ENCODE results near the gene ZNF420. TPM values are rescaled to one million over a fixed set of nuclear protein-coding genes. Genes with fewer than 3 reads are reported as not detected.
"Not testable (repeated sequence)": the region's sequence is repeated elsewhere in the genome, so short reads cannot be mapped to it uniquely, and the experiment has no call there.

Gene ZNF420
- total RNA-seq, 1 experiment from 2014 or later: 12.3 TPM

GRCh38 chr19:37098570-37098969, 20.3 kb downstream of the ZNF420 start:
- ChIA-PET CTCF (no interaction called here), POLR2A (no interaction called here)
- H3K27ac Mint-ChIP-seq: no peak overlapping the region
- H3K9me3 Mint-ChIP-seq: peaks cover 64% of the 10 kb centered on the region
- DNase-seq (ENCODE audit: low spot score): no peak
- H3K4me1 Mint-ChIP-seq: no peaks in the 10 kb centered on the region
- H3K4me3 Mint-ChIP-seq: no peak overlapping the region
- peaks cover 77% of the 10 kb centered on the region for H3K36me3 Mint-ChIP-seq
- no peaks in the 10 kb centered on the region for H3K27me3 Mint-ChIP-seq (ENCODE audit: low read depth)
- ATAC-seq: no peak
- TF ChIP-seq ZNF219 (CRISPR knock-in tag; IDR thresholded peaks at IDR 0.05; ENCODE audit: borderline replicate concordance) (no peak), IRF2 (CRISPR knock-in tag; IDR thresholded peaks at IDR 0.05; ENCODE audit: borderline replicate concordance, low read depth) (no peak), ZBTB43 (CRISPR knock-in tag; IDR thresholded peaks at IDR 0.05) (no peak), ZNF423 (CRISPR knock-in tag; IDR thresholded peaks at IDR 0.05) (no peak), KAT7 (CRISPR knock-in tag; IDR thresholded peaks at IDR 0.05; ENCODE audit: borderline replicate concordance) (no peak), ZNF281 (CRISPR knock-in tag; IDR thresholded peaks at IDR 0.05) (no peak), CREB1 (CRISPR knock-in tag; IDR thresholded peaks at IDR 0.05) (no peak), MXD4 (CRISPR knock-in tag; IDR thresholded peaks at IDR 0.05; ENCODE audit: borderline replicate concordance) (no peak), NR2C2 (CRISPR knock-in tag; IDR thresholded peaks at IDR 0.05) (no peak), IRF1 (CRISPR knock-in tag; IDR thresholded peaks at IDR 0.05) (no peak), HMGXB4 (CRISPR knock-in tag; IDR thresholded peaks at IDR 0.05) (no peak), SMAD3 (CRISPR knock-in tag; IDR thresholded peaks at IDR 0.05; ENCODE audit: borderline replicate concordance) (no peak), NR1H2 (CRISPR knock-in tag; IDR thresholded peaks at IDR 0.05) (no peak), SOX15 (CRISPR knock-in tag; IDR thresholded peaks at IDR 0.05) (no peak), CDX4 (CRISPR knock-in tag; IDR thresholded peaks at IDR 0.05; ENCODE audit: borderline replicate concordance) (no peak)
- TF ChIP-seq, protein P1, sequence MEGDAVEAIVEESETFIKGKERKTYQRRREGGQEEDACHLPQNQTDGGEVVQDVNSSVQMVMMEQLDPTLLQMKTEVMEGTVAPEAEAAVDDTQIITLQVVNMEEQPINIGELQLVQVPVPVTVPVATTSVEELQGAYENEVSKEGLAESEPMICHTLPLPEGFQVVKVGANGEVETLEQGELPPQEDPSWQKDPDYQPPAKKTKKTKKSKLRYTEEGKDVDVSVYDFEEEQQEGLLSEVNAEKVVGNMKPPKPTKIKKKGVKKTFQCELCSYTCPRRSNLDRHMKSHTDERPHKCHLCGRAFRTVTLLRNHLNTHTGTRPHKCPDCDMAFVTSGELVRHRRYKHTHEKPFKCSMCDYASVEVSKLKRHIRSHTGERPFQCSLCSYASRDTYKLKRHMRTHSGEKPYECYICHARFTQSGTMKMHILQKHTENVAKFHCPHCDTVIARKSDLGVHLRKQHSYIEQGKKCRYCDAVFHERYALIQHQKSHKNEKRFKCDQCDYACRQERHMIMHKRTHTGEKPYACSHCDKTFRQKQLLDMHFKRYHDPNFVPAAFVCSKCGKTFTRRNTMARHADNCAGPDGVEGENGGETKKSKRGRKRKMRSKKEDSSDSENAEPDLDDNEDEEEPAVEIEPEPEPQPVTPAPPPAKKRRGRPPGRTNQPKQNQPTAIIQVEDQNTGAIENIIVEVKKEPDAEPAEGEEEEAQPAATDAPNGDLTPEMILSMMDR (IDR thresholded peaks at IDR 0.05): no peak
- TF ChIP-seq, protein P2, sequence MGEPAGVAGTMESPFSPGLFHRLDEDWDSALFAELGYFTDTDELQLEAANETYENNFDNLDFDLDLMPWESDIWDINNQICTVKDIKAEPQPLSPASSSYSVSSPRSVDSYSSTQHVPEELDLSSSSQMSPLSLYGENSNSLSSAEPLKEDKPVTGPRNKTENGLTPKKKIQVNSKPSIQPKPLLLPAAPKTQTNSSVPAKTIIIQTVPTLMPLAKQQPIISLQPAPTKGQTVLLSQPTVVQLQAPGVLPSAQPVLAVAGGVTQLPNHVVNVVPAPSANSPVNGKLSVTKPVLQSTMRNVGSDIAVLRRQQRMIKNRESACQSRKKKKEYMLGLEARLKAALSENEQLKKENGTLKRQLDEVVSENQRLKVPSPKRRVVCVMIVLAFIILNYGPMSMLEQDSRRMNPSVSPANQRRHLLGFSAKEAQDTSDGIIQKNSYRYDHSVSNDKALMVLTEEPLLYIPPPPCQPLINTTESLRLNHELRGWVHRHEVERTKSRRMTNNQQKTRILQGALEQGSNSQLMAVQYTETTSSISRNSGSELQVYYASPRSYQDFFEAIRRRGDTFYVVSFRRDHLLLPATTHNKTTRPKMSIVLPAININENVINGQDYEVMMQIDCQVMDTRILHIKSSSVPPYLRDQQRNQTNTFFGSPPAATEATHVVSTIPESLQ (CRISPR knock-in tag; IDR thresholded peaks at IDR 0.05): no peak

DNA sequence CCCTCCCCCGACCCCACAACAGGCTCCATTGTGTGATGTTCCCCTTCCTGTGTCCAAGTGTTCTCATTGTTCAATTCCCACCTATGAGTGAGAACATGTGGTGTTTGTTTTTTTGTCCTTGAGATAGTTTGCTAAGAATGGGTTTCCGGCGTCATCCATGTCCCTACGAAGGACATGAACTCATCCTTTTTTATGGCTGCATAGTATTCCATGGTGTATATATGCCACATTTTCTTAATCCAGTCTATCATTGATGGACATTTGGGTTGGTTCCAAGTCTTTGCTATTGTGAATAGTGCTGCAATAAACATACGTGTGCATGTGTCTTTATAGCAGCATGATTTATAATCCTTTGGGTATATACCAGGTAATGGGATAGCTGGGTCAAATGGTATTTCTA, 25.9 kb downstream of the ZNF420 start:
- POLR2A ChIA-PET; H3K4me1 Mint-ChIP-seq; CTCF ChIA-PET; H3K27ac Mint-ChIP-seq; DNase-seq (ENCODE audit: low spot score); ATAC-seq; H3K27me3 Mint-ChIP-seq (ENCODE audit: low read depth); H3K4me3 Mint-ChIP-seq: not testable (repeated sequence)
- Mint-ChIP-seq H3K9me3 (peaks cover 86% of the 10 kb centered on the region), H3K36me3 (peaks cover 93% of the 10 kb centered on the region)

All from WTC11 (cell line).